CD4-positive, alpha-beta T cell (primary cell): ENCODE measurements around the gene PCSK4. TPM values are rescaled to one million over a fixed set of nuclear protein-coding genes. Genes with fewer than 3 reads are reported as not detected.

Source experiments
- ATAC-seq: fragments of 200-7000 bp; cut with Tn5 transposase; one replicate; pipeline ENCODE4 v1.10.0; 2022; ENCODE audit warnings: mild to moderate bottlenecking; ENCODE audit not compliant: poor library complexity
- CTCF ChIA-PET: fragments of 350-600 bp; sonication (Branson Sonifier 250); formaldehyde crosslinking; loops from one replicate; lab custom pipeline; 2021; ENCODE audit warnings: antibody characterized with exemption, inconsistent platforms; lab: Charles Lee
- POLR2A ChIA-PET: fragments of 350-600 bp; sonication (Branson Sonifier 250); formaldehyde crosslinking; loops from one replicate; lab custom pipeline; 2021; ENCODE audit warnings: antibody characterized with exemption, inconsistent platforms; lab: Charles Lee
- DNase-seq, 14 experiments: peaks; one replicate each; pipeline ENCODE4 v3.0.0-alpha.2; 2013 to 2020; ENCODE audit warnings: mixed read lengths in 2 of 14
- H3K27ac ChIP-seq, 2 donors: one replicate each; pipeline versions ENCODE4 v1.5.1 to v1.7.0; 2013; ENCODE audit warnings: low read length in 2 of 2, low read depth in 1 of 2, mild to moderate bottlenecking in 1 of 2
- H3K27me3 ChIP-seq, 2 experiments: 1 replicate in 1 of 2; 2 replicates in 1 of 2; pipeline versions ENCODE4 v1.6.1 to v1.7.0; 2013; ENCODE audit warnings: low read length in 2 of 2, control low read depth in 1 of 2, mild to moderate bottlenecking in 1 of 2, moderate library complexity in 1 of 2; ENCODE audit not compliant: insufficient read depth in 2 of 2, control insufficient read depth in 1 of 2
- H3K36me3 ChIP-seq: one replicate; pipeline ENCODE4 v1.6.1; 2013; ENCODE audit warnings: low read length, control low read depth; ENCODE audit not compliant: insufficient read depth
- H3K4me1 ChIP-seq: one replicate; pipeline ENCODE4 v1.6.1; 2013; ENCODE audit warnings: low read length, control low read depth; ENCODE audit not compliant: insufficient read depth
- H3K4me3 ChIP-seq: one replicate; pipeline ENCODE4 v1.5.1; 2013; ENCODE audit warnings: mild to moderate bottlenecking, low read length, moderate library complexity
- H3K9me3 ChIP-seq, 2 experiments: 1 replicate in 1 of 2; 2 replicates in 1 of 2; pipeline versions ENCODE4 v1.6.1 to v1.7.0; 2013; ENCODE audit warnings: low read length in 2 of 2, mild to moderate bottlenecking in 2 of 2, control low read depth in 1 of 2, moderate library complexity in 1 of 2; ENCODE audit not compliant: control insufficient read depth in 1 of 2, insufficient read depth in 1 of 2
- H3K27ac Mint-ChIP-seq: one replicate; pipeline ENCODE4 v1.8.0; 2020; ENCODE audit warnings: mixed read lengths
- H3K27me3 Mint-ChIP-seq: one replicate; pipeline ENCODE4 v1.8.0; 2021; ENCODE audit warnings: mixed read lengths
- H3K36me3 Mint-ChIP-seq: one replicate; pipeline ENCODE4 v1.8.0; 2021; ENCODE audit warnings: low read depth, mixed read lengths
- H3K4me1 Mint-ChIP-seq: one replicate; pipeline ENCODE4 v1.8.0; 2021; ENCODE audit warnings: low read depth, mixed read lengths
- H3K4me3 Mint-ChIP-seq: one replicate; pipeline ENCODE4 v1.8.0; 2020; ENCODE audit warnings: mild to moderate bottlenecking, mixed read lengths
- H3K9me3 Mint-ChIP-seq: one replicate; pipeline ENCODE4 v1.8.0; 2020; ENCODE audit warnings: mixed read lengths
- CTCF ChIP-seq: fragments of 200-600 bp; IDR thresholded peaks from one replicate; pipeline ENCODE4 v1.8.0; 2022; ENCODE audit warnings: antibody characterized with exemption, mild to moderate bottlenecking
- intact Hi-C, 2 experiments: fragments of 100-400 bp; cut with DNase I in 1 of 2; cut with micrococcal nuclease in 1 of 2; formaldehyde crosslinking; loops; one replicate each; pipeline versions ENCODE4 v1.15.1 to v1.9.0; 2023 to 2025; cut with DNase I, micrococcal nuclease
- total RNA-seq, 174 experiments: library from RNA in 2 of 174; stranded (reverse) in 2 of 174; gene quantifications; one replicate each; pipeline ENCODE4 v1.2.3 and lab custom pipeline; 2021 to 2026

PCSK4 gene
- total RNA-seq, 2 experiments from 2014 or later, result 4.2 to 5.2 TPM

GRCh38 chr19:1471515-1472160 lies 18.5 kb downstream of the PCSK4 start:
- H3K27me3 Mint-ChIP-seq, result no peaks in the 10 kb centered on the region
- no peaks in the 10 kb centered on the region for H3K9me3 Mint-ChIP-seq
- H3K4me3 ChIP-seq, result peak overlapping the region; percentile 62
- CTCF ChIA-PET, result interaction anchor here (1.2 to 2.1 kb wide), 3 partner anchors 19 to 43 kb away, joined by 5 to 16 read pairs (median 9); partner anchors contain the start of gene REEP6
- H3K9me3 ChIP-seq, result peaks cover 0 to 11% of the 10 kb centered on the region in 2 experiments
- POLR2A ChIA-PET, result interaction anchor here (1.0 to 3.9 kb wide), 5 partner anchors 13 to 203 kb away, joined by 4 to 12 read pairs (median 4); partner anchors contain the start of gene REEP6
- ATAC-seq (peak; percentile 14), DNase-seq (peak in 6 of 14 experiments; percentile 20 to 61 (median 44))
- H3K4me1 ChIP-seq, result peaks cover 53% of the 10 kb centered on the region
- intact Hi-C loops, result loop anchor here in 1 of 2 experiments (2.0 to 10.0 kb wide), 3 partner anchors 19 to 197 kb away; partner anchors contain the start of genes FAM174C, PCSK4 and REEP6
- no peak for TF ChIP-seq CTCF
- H3K36me3 ChIP-seq, result peaks cover 8% of the 10 kb centered on the region
- H3K27ac ChIP-seq, result no peak overlapping the region
- H3K27me3 ChIP-seq, result peaks cover 12 to 23% of the 10 kb centered on the region in 2 experiments
- H3K4me3 Mint-ChIP-seq, result peak overlapping the region; percentile 72
- H3K4me1 Mint-ChIP-seq, result peaks cover 11% of the 10 kb centered on the region
- H3K27ac Mint-ChIP-seq, result no peak overlapping the region
- H3K36me3 Mint-ChIP-seq, result peaks cover 5% of the 10 kb centered on the region

GRCh38 chr19:1471010-1471514 lies 19.1 kb downstream of the PCSK4 start:
- Mint-ChIP-seq H3K27me3 (no peaks in the 10 kb centered on the region), H3K9me3 (no peaks in the 10 kb centered on the region), H3K36me3 (peaks cover 5% of the 10 kb centered on the region), H3K27ac (no peak overlapping the region), H3K4me3 (peak overlapping the region; percentile 72), H3K4me1 (peaks cover 11% of the 10 kb centered on the region)
- TF ChIP-seq CTCF, result peak; percentile 19
- ATAC-seq (no peak), DNase-seq (peak in 4 of 14 experiments; percentile 34 to 59 (median 46))
- peak overlapping the region; percentile 62 for H3K4me3 ChIP-seq
- H3K27me3 ChIP-seq, result peaks cover 18 to 29% of the 10 kb centered on the region in 2 experiments
- H3K4me1 ChIP-seq, result peaks cover 59% of the 10 kb centered on the region
- H3K9me3 ChIP-seq, result peaks cover 0 to 16% of the 10 kb centered on the region in 2 experiments
- ChIA-PET CTCF (interaction anchor here (1.2 to 2.1 kb wide), 3 partner anchors 20 to 44 kb away, joined by 5 to 16 read pairs (median 9); partner anchors contain the start of gene REEP6), POLR2A (interaction anchor here (1.0 to 3.9 kb wide), 5 partner anchors 8 to 202 kb away, joined by 3 to 12 read pairs (median 4); partner anchors contain the start of genes C19orf25 and REEP6)
- H3K27ac ChIP-seq, result no peak overlapping the region
- intact Hi-C loops, result loop anchor here in 1 of 2 experiments (2.0 to 10.0 kb wide), 3 partner anchors 20 to 196 kb away; partner anchors contain the start of genes FAM174C, PCSK4 and REEP6
- peaks cover 5% of the 10 kb centered on the region for H3K36me3 ChIP-seq

GRCh38 chr19:1470305-1471009 lies 19.7 kb downstream of the PCSK4 start:
- Mint-ChIP-seq H3K27me3 (no peaks in the 10 kb centered on the region), H3K36me3 (peaks cover 5% of the 10 kb centered on the region), H3K9me3 (no peaks in the 10 kb centered on the region), H3K4me1 (peaks cover 11% of the 10 kb centered on the region), H3K4me3 (peak overlapping the region; percentile 68), H3K27ac (no peak overlapping the region)
- Histone ChIP-seq H3K36me3 (peaks cover 1% of the 10 kb centered on the region), H3K4me3 (peak overlapping the region; percentile 62), H3K27me3 (peaks cover 18 to 29% of the 10 kb centered on the region in 2 experiments), H3K9me3 (peaks cover 0 to 16% of the 10 kb centered on the region in 2 experiments), H3K27ac (no peak overlapping the region), H3K4me1 (peaks cover 65% of the 10 kb centered on the region)
- ATAC-seq (peak; percentile 82), DNase-seq (peak; percentile 48 to 86 (median 74))
- ChIA-PET POLR2A (interaction anchor here (1.0 to 3.9 kb wide), 4 partner anchors 8 to 25 kb away, joined by 3 to 12 read pairs (median 8); partner anchors contain the start of genes C19orf25 and REEP6), CTCF (interaction anchor here (1.2 to 2.1 kb wide), 3 partner anchors 21 to 44 kb away, joined by 5 to 16 read pairs (median 9); partner anchors contain the start of gene REEP6)
- TF ChIP-seq CTCF, result no peak
- intact Hi-C loops, result loop anchor here (1.0 to 10.0 kb wide), 4 partner anchors 9 to 196 kb away; partner anchors contain the start of genes C19orf25 (in 1 of the 2), FAM174C (in 1 of the 2), PCSK4 (in 1 of the 2) and REEP6 (in 1 of the 2)
